GM12878 (cell line): ENCODE data around the gene TJAP1. TPM values are rescaled to one million over a fixed set of nuclear protein-coding genes. Genes with fewer than 3 reads are reported as not detected.

Experiments used
- ATAC-seq: fragments of 200-7000 bp; cut with Tn5 transposase; 3 replicates; pipeline ENCODE4 v1.9.1; 2020; ENCODE audit warnings: mild to moderate bottlenecking, moderate library complexity
- BruUV-seq: library from RNA; stranded (reverse); fragments of 400-500 nt; replicated peaks from 2 replicates; lab custom pipeline; 2021; lab: Mats Ljungman, UMichigan
- CTCF ChIA-PET: fragments of 300-600 bp; sonication (Branson Sonifier 250); formaldehyde crosslinking; extraction: SDS; loops from one replicate; lab custom pipeline; 2021; ENCODE audit warnings: inconsistent platforms; lab: Yijun Ruan, JAX
- POLR2A ChIA-PET: fragments of 350-600 bp; formaldehyde crosslinking; extraction: SDS; loops from one replicate; lab custom pipeline; 2021; ENCODE audit warnings: inconsistent platforms; lab: Charles Lee
- RAD21 ChIA-PET: fragments of 300-600 bp; sonication (Branson Sonifier 250); formaldehyde crosslinking; loops from one replicate; lab custom pipeline; 2023; ENCODE audit warnings: antibody characterized with exemption; ENCODE audit not compliant: unreplicated experiment; lab: Charles Lee
- SMC1A ChIA-PET: fragments of 300-600 bp; sonication (Branson Sonifier 250); formaldehyde crosslinking; loops from one replicate; lab custom pipeline; 2023; ENCODE audit not compliant: unreplicated experiment, uncharacterized antibody; lab: Charles Lee
- DNase-seq: peaks from one replicate; pipeline ENCODE4 v3.0.0-alpha.2; 2011; ENCODE audit warnings: low read depth, low spot score
- FAIRE-seq: peaks from 3 replicates; lab custom pipeline; 2011; peaks lifted over from hg19 to GRCh38; lab: Jason Lieb, UNC
- H2AFZ ChIP-seq: 2 replicates; pipeline ENCODE4 v1.6.0; 2011; ENCODE audit warnings: low read depth, low read length, control low read depth; ENCODE audit not compliant: control insufficient read depth
- H3K27ac ChIP-seq: 2 replicates; pipeline ENCODE4 v1.5.1; 2011; ENCODE audit warnings: control low read depth; ENCODE audit not compliant: control insufficient read depth, insufficient read depth
- H3K27me3 ChIP-seq, 2 experiments: replicated peaks in 1 of 2; 2 replicates each; pipeline versions ENCODE4 v1.6.0 to v1.6.1; 2011; ENCODE audit warnings: low read length in 1 of 2; ENCODE audit not compliant: control insufficient read depth in 2 of 2, insufficient read depth in 2 of 2
- H3K36me3 ChIP-seq, 2 experiments: 2 replicates each; pipeline ENCODE4 v1.5.1; 2011; ENCODE audit warnings: low read length in 1 of 2; ENCODE audit not compliant: control insufficient read depth in 2 of 2, insufficient read depth in 2 of 2
- H3K4me1 ChIP-seq: 2 replicates; pipeline ENCODE4 v1.6.1; 2011; ENCODE audit warnings: mild to moderate bottlenecking, low read length, moderate library complexity, mixed read lengths; ENCODE audit not compliant: control insufficient read depth, insufficient read depth
- H3K4me2 ChIP-seq: 2 replicates; pipeline ENCODE4 v1.6.0; 2011; ENCODE audit warnings: control low read depth; ENCODE audit not compliant: control insufficient read depth, insufficient read depth
- H3K4me3 ChIP-seq: fragments of 200-600 bp; sonication (generic); 2 replicates; pipeline ENCODE4 v1.5.1; 2016
- H3K79me2 ChIP-seq: 2 replicates; pipeline ENCODE4 v1.6.0; 2011; ENCODE audit warnings: low read length; ENCODE audit not compliant: control insufficient read depth, insufficient read depth
- H3K9ac ChIP-seq: 2 replicates; pipeline ENCODE4 v1.8.0; 2011; ENCODE audit warnings: low read length, control low read depth, mixed read lengths; ENCODE audit not compliant: control insufficient read depth, insufficient read depth
- H3K9me3 ChIP-seq: replicated peaks from 3 replicates; pipeline ENCODE4 v1.5.1; 2011; ENCODE audit warnings: mild to moderate bottlenecking, low read length; ENCODE audit not compliant: control insufficient read depth, insufficient read depth
- H4K20me1 ChIP-seq: 2 replicates; pipeline ENCODE4 v1.6.0; 2011; ENCODE audit not compliant: control insufficient read depth, insufficient read depth
- FOXM1 ChIP-seq: IDR thresholded peaks from 2 replicates; pipeline ENCODE4 v1.6.1; 2012; ENCODE audit warnings: low read depth, mild to moderate bottlenecking, inconsistent platforms, low read length, moderate library complexity
- JUNB ChIP-seq: IDR thresholded peaks from 2 replicates; pipeline ENCODE4 v1.6.1; 2016; ENCODE audit warnings: antibody characterized with exemption, mild to moderate bottlenecking
- NR2C1 ChIP-seq: fragments of 450-650 bp; IDR thresholded peaks from 2 replicates; pipeline ENCODE4 v1.6.1; 2017; ENCODE audit warnings: antibody characterized with exemption, mild to moderate bottlenecking, moderate library complexity
- STAT3 ChIP-seq: IDR thresholded peaks from 2 replicates; pipeline ENCODE4 v1.6.1; 2011; ENCODE audit warnings: low read depth, low read length, improper control_type of control experiment
- SUZ12 ChIP-seq: fragments of 200-600 bp; sonication (generic); IDR thresholded peaks from one replicate; pipeline ENCODE4 v1.6.1; 2018; ENCODE audit warnings: antibody characterized with exemption, mild to moderate bottlenecking; ENCODE audit not compliant: unreplicated experiment
- WGBS: methylation state at CpG from one replicate; pipeline ENCODE4 v1.1.6; 2016; ENCODE audit warnings: low lambda C conversion rate; ENCODE audit not compliant: insufficient replicate concordance, insufficient coverage; ENCODE audit errors: missing lambda C conversion rate; 5-methylcytosine and 5-hydroxymethylcytosine counted together
- in situ Hi-C: fragments of 300-500 bp; cut with MboI; formaldehyde crosslinking; loops from 9 replicates; pipeline ENCODE4 v1.14.3; 2018; ENCODE audit warnings: mixed read lengths
- intact Hi-C: fragments of 100-400 bp; cut with micrococcal nuclease; formaldehyde crosslinking; loops from one replicate; pipeline ENCODE4 v1.14.2; 2022; ENCODE audit not compliant: unreplicated experiment
- polyA plus RNA-seq, 11 experiments: library from polyadenylated mRNA; depleted of rRNA in 4 of 11; unstranded in 6 of 11; stranded (reverse) in 5 of 11; fragments of >200 nt; fragmentation: Nextera tagmentation in 4 of 11; fragmentation: Illumina TruSeq in 1 of 11; extraction: Ambion mirVana in 4 of 11; extraction: Trizol in 1 of 11; gene quantifications; 1 replicate in 1 of 11; 2 replicates in 10 of 11; pipeline versions ENCODE4 v1.2.1 to v1.2.3, GENCODE V29; 2011 to 2016; ENCODE audit warnings: inconsistent platforms in 2 of 11, missing spikeins in 2 of 11, low read depth in 1 of 11
- total RNA-seq, 4 experiments: library from RNA; depleted of rRNA in 3 of 4; stranded (reverse); fragments of >200 nt in 3 of 4; fragmentation: Illumina TruSeq in 1 of 4; extraction: Trizol in 1 of 4; gene quantifications; 2 replicates each; pipeline versions ENCODE4 v1.2.1 to v1.2.3, GENCODE V29; 2013 to 2021
- TF ChIP-seq, protein P1 (sequence below): fragments of 450-650 bp; IDR thresholded peaks from 2 replicates; pipeline ENCODE4 v1.6.1; 2018; ENCODE audit warnings: borderline replicate concordance, mild to moderate bottlenecking; ENCODE audit not compliant: partially characterized antibody
- TF ChIP-seq, protein P2 (sequence below): fragments of 450-650 bp; formaldehyde crosslinking; IDR thresholded peaks from 2 replicates; pipeline ENCODE4 v1.4.0; 2020; ENCODE audit warnings: mild to moderate bottlenecking, moderate library complexity

TJAP1 gene
- total and polyA plus RNA-seq, 10 of the 15 experiments (the other 5 are each of a cell fraction or from before 2014, with no cell fraction given): 0.11 to 22.6 (median 12.8) TPM

DNA sequence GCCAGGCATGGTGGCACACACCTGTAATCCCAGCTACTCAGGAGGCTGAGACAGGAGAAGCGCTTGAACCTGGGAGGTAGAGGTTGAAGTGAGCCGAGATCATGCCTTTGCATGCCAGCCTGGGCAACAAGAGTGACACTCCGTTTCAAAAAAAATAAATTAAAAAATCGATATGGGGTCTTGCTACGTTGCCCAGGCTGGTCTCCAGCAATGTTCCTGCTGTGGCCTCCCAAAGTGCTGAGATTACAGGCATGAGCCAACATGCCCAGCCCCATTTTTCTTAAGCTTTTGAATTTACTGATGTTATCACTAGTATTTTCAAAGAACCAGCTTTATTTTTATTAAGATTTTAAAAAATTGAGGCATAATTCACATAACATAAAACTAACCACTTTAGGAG is 63.1 kb downstream of the TJAP1 start:
- DNase-seq: no peak

More for the DNA sequence above, 63.1 kb downstream of the TJAP1 start:
- no TSS peak for BruUV-seq
- WGBS: 98% methylated on average over 5 of the region's 5 CpGs
- no peak overlapping the region for H2AFZ ChIP-seq
- RAD21 ChIA-PET: interaction anchor here (0.6 kb wide), 1 partner anchor 31 kb away, joined by 3 read pairs; no protein-coding TSS in a partner anchor
- no peak overlapping the region for H3K4me2 ChIP-seq
- peaks cover 8% of the 10 kb centered on the region for H3K4me1 ChIP-seq
- intact Hi-C loops (no loop called here), in situ Hi-C loops (no loop called here)
- POLR2A ChIA-PET: interaction anchor here (0.6 kb wide), 1 partner anchor 89 kb away, joined by 3 read pairs; no protein-coding TSS in a partner anchor
- H3K79me2 ChIP-seq: no peaks in the 10 kb centered on the region
- no peaks in the 10 kb centered on the region for H3K27me3 ChIP-seq
- peaks cover 4 to 16% of the 10 kb centered on the region in 2 experiments; a peak in 3 of 4 replicates for H3K36me3 ChIP-seq
- CTCF ChIA-PET: no interaction called here
- no peak overlapping the region for H3K4me3 ChIP-seq
- H3K9ac ChIP-seq: no peak overlapping the region
- H4K20me1 ChIP-seq: no peaks in the 10 kb centered on the region
- SMC1A ChIA-PET: interaction anchor here (1.2 kb wide), 1 partner anchor 31 kb away, joined by 3 read pairs; no protein-coding TSS in a partner anchor
- H3K27ac ChIP-seq: no peak overlapping the region
- ATAC-seq (no peak), FAIRE-seq (no peak)
- no peak for TF ChIP-seq FOXM1
- TF ChIP-seq, protein P1, sequence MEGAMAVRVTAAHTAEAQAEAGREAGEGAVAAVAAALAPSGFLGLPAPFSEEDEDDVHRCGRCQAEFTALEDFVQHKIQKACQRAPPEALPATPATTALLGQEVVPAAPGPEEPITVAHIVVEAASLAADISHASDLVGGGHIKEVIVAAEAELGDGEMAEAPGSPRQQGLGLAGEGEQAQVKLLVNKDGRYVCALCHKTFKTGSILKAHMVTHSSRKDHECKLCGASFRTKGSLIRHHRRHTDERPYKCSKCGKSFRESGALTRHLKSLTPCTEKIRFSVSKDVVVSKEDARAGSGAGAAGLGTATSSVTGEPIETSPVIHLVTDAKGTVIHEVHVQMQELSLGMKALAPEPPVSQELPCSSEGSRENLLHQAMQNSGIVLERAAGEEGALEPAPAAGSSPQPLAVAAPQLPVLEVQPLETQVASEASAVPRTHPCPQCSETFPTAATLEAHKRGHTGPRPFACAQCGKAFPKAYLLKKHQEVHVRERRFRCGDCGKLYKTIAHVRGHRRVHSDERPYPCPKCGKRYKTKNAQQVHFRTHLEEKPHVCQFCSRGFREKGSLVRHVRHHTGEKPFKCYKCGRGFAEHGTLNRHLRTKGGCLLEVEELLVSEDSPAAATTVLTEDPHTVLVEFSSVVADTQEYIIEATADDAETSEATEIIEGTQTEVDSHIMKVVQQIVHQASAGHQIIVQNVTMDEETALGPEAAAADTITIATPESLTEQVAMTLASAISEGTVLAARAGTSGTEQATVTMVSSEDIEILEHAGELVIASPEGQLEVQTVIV: no peak
- no peak for TF ChIP-seq SUZ12
- TF ChIP-seq, protein P2, sequence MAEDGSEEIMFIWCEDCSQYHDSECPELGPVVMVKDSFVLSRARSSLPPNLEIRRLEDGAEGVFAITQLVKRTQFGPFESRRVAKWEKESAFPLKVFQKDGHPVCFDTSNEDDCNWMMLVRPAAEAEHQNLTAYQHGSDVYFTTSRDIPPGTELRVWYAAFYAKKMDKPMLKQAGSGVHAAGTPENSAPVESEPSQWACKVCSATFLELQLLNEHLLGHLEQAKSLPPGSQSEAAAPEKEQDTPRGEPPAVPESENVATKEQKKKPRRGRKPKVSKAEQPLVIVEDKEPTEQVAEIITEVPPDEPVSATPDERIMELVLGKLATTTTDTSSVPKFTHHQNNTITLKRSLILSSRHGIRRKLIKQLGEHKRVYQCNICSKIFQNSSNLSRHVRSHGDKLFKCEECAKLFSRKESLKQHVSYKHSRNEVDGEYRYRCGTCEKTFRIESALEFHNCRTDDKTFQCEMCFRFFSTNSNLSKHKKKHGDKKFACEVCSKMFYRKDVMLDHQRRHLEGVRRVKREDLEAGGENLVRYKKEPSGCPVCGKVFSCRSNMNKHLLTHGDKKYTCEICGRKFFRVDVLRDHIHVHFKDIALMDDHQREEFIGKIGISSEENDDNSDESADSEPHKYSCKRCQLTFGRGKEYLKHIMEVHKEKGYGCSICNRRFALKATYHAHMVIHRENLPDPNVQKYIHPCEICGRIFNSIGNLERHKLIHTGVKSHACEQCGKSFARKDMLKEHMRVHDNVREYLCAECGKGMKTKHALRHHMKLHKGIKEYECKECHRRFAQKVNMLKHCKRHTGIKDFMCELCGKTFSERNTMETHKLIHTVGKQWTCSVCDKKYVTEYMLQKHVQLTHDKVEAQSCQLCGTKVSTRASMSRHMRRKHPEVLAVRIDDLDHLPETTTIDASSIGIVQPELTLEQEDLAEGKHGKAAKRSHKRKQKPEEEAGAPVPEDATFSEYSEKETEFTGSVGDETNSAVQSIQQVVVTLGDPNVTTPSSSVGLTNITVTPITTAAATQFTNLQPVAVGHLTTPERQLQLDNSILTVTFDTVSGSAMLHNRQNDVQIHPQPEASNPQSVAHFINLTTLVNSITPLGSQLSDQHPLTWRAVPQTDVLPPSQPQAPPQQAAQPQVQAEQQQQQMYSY (CRISPR knock-in tag): no peak
- TF ChIP-seq STAT3: no peak
- no peak for TF ChIP-seq NR2C1
- no peak for TF ChIP-seq JUNB
- TF ChIP-seq, all 136 proteins: peak for 0
- no peaks in the 10 kb centered on the region for H3K9me3 ChIP-seq
